AG09309 (cell line): ENCODE measurements around the gene TOMM34.

Experiments
- DNase-seq: peaks from one replicate; pipeline ENCODE4 v3.0.0-alpha.2; 2010; ENCODE audit warnings: low read depth
- H3K4me3 ChIP-seq: 2 replicates; pipeline ENCODE4 v1.5.1; 2011; ENCODE audit warnings: mild to moderate bottlenecking, low read depth, low read length, moderate library complexity; ENCODE audit not compliant: control insufficient read depth
- CTCF ChIP-seq: IDR thresholded peaks from 2 replicates; pipeline ENCODE4 v1.5.1; 2011; ENCODE audit warnings: mild to moderate bottlenecking, low read depth, low read length, inconsistent platforms; ENCODE audit not compliant: insufficient read depth, control insufficient read depth; ENCODE audit errors: missing control alignments

Gene TOMM34

GRCh38 chr20:44990425-44990824, 30.2 kb upstream of the TOMM34 start:
- TF ChIP-seq CTCF = no peak
- no peak for DNase-seq
- H3K4me3 ChIP-seq = no peak overlapping the region

GRCh38 chr20:44988631-44989171, 28.5 kb upstream of the TOMM34 start:
- no peak for DNase-seq
- no peak overlapping the region for H3K4me3 ChIP-seq
- no peak for TF ChIP-seq CTCF

GRCh38 chr20:44983093-44983674, 23.0 kb upstream of the TOMM34 start:
- no peak overlapping the region for H3K4me3 ChIP-seq
- no peak for TF ChIP-seq CTCF
- DNase-seq = no peak

GRCh38 chr20:44981736-44982406, 21.7 kb upstream of the TOMM34 start:
- DNase-seq = no peak
- no peak for TF ChIP-seq CTCF
- no peak overlapping the region for H3K4me3 ChIP-seq

GRCh38 chr20:44979090-44979621, 19.0 kb upstream of the TOMM34 start:
- H3K4me3 ChIP-seq = no peak overlapping the region
- DNase-seq = no peak
- no peak for TF ChIP-seq CTCF

GRCh38 chr20:44976698-44977097, 16.5 kb upstream of the TOMM34 start:
- H3K4me3 ChIP-seq = no peak overlapping the region
- DNase-seq = no peak
- TF ChIP-seq CTCF = no peak
